HepG2 (cell line): ENCODE data around the gene TEAD3. TPM values are rescaled to one million over a fixed set of nuclear protein-coding genes. Genes with fewer than 3 reads are reported as not detected.

Experiments used
- FOXA1 ChIP-seq, 2 experiments: fragments of 450-650 bp in 1 of 2; sonication (generic) in 1 of 2; formaldehyde crosslinking in 1 of 2; IDR thresholded peaks; 2 replicates each; pipeline versions ENCODE4 v1.4.0 to v1.6.1; 2016 to 2020; ENCODE audit warnings: missing genetic modification reagents in 1 of 2
- FUBP1 ChIP-seq: sonication (generic); formaldehyde crosslinking; IDR thresholded peaks from 2 replicates; pipeline ENCODE4 v1.5.1; 2020; ENCODE audit warnings: missing genetic modification reagents, mild to moderate bottlenecking, borderline replicate concordance
- GATAD1 ChIP-seq: IDR thresholded peaks from 2 replicates; pipeline ENCODE4 v1.6.1; 2016; ENCODE audit warnings: missing genetic modification reagents, missing compliant biosample characterization
- GMEB2 ChIP-seq: IDR thresholded peaks from 2 replicates; pipeline ENCODE4 v1.6.1; 2016; ENCODE audit warnings: missing biosample characterization, missing genetic modification reagents, low read depth
- NCOA2 ChIP-seq: sonication (generic); formaldehyde crosslinking; IDR thresholded peaks from 2 replicates; pipeline ENCODE4 v1.8.0; 2022; ENCODE audit warnings: inconsistent platforms
- NFKBIZ ChIP-seq: IDR thresholded peaks from 2 replicates; pipeline ENCODE4 v1.6.1; 2018; ENCODE audit warnings: missing genetic modification reagents, missing compliant biosample characterization
- NR2F1 ChIP-seq, 2 experiments: fragments of 450-650 bp in 1 of 2; formaldehyde crosslinking in 1 of 2; IDR thresholded peaks; 2 replicates each; pipeline versions ENCODE4 v1.5.0 to v1.6.1; 2016 to 2020; ENCODE audit warnings: mild to moderate bottlenecking in 1 of 2, missing compliant biosample characterization in 1 of 2, missing genetic modification reagents in 1 of 2, moderate library complexity in 1 of 2
- POLR2AphosphoS2 ChIP-seq: IDR thresholded peaks from 2 replicates; pipeline ENCODE4 v1.6.1; 2011; ENCODE audit warnings: low read depth, low read length, improper control_type of control experiment
- RCOR2 ChIP-seq: IDR thresholded peaks from 2 replicates; pipeline ENCODE4 v1.6.1; 2016; ENCODE audit warnings: missing biosample characterization, missing genetic modification reagents
- SNAPC2 ChIP-seq: sonication (generic); formaldehyde crosslinking; IDR thresholded peaks from 2 replicates; pipeline ENCODE4 v1.8.1; 2022; ENCODE audit warnings: mild to moderate bottlenecking, missing genetic modification reagents
- SP140L ChIP-seq: sonication (generic); formaldehyde crosslinking; IDR thresholded peaks from 2 replicates; pipeline ENCODE4 v1.4.0; 2020; ENCODE audit warnings: missing genetic modification reagents, borderline replicate concordance
- STAG1 ChIP-seq: sonication (generic); formaldehyde crosslinking; IDR thresholded peaks from 2 replicates; pipeline ENCODE4 v1.4.0; 2020; ENCODE audit warnings: missing genetic modification reagents
- THAP11 ChIP-seq: IDR thresholded peaks from 2 replicates; pipeline ENCODE4 v1.6.1; 2016; ENCODE audit warnings: missing biosample characterization, missing genetic modification reagents
- TP53 ChIP-seq: sonication (generic); formaldehyde crosslinking; conservative IDR thresholded peaks from 2 replicates; pipeline ENCODE4 v1.4.0; 2020; ENCODE audit warnings: missing genetic modification reagents
- ZBTB7B ChIP-seq: sonication (generic); formaldehyde crosslinking; IDR thresholded peaks from 2 replicates; pipeline ENCODE4 v1.4.0; 2020; ENCODE audit warnings: missing genetic modification reagents
- ZNF460 ChIP-seq: sonication (generic); formaldehyde crosslinking; IDR thresholded peaks from 2 replicates; pipeline ENCODE4 v1.5.1; 2020; ENCODE audit warnings: missing genetic modification reagents, mild to moderate bottlenecking, borderline replicate concordance
- ZNF792 ChIP-seq: IDR thresholded peaks from 2 replicates; pipeline ENCODE4 v1.6.1; 2016
- ZSCAN20 ChIP-seq: sonication (generic); formaldehyde crosslinking; IDR thresholded peaks from 2 replicates; pipeline ENCODE4 v1.4.0; 2020; ENCODE audit warnings: missing genetic modification reagents, mild to moderate bottlenecking, borderline replicate concordance
- polyA plus RNA-seq, 8 experiments: library from polyadenylated mRNA; depleted of rRNA in 3 of 8; stranded (reverse) in 7 of 8; unstranded in 1 of 8; fragments of >200 nt; fragmentation: Illumina TruSeq in 4 of 8; extraction: Trizol in 4 of 8; gene quantifications; 2 replicates each; pipeline versions ENCODE4 v1.2.1 to v1.2.3, GENCODE V29; 2011 to 2016; ENCODE audit warnings: low read depth in 4 of 8, missing spikeins in 1 of 8, mixed read lengths in 1 of 8; ENCODE audit not compliant: insufficient read depth in 1 of 8
- total RNA-seq, 5 experiments: library from RNA; depleted of rRNA; stranded (reverse); fragments of >200 nt; fragmentation: Illumina TruSeq; extraction: Trizol; gene quantifications; 2 replicates each; pipeline ENCODE4 v1.2.3, GENCODE V29; 2016; ENCODE audit warnings: low read depth in 1 of 5
- TF ChIP-seq, protein P1 (sequence below): IDR thresholded peaks from 2 replicates; pipeline ENCODE4 v1.6.1; 2016; ENCODE audit warnings: low read depth, borderline replicate concordance
- TF ChIP-seq, protein P2 (sequence below): sonication (generic); formaldehyde crosslinking; IDR thresholded peaks from 2 replicates; pipeline ENCODE4 v1.8.1; 2023; ENCODE audit warnings: mild to moderate bottlenecking, moderate library complexity, missing genetic modification reagents
- TF ChIP-seq, protein P3 (sequence below): sonication (generic); formaldehyde crosslinking; IDR thresholded peaks from 2 replicates; pipeline ENCODE4 v1.4.0; 2020; ENCODE audit warnings: missing genetic modification reagents, borderline replicate concordance

The TEAD3 gene
- total and polyA plus RNA-seq, 2 of the 13 experiments (the other 11 are each of a cell fraction or from before 2014, with no cell fraction given) = 15.1 to 16.5 TPM

GRCh38 chr6:35473075-35473849 lies 23.6 kb downstream of the TEAD3 start (continued):
- TF ChIP-seq ZNF460 (CRISPR knock-in tag) (no peak; the same call in 1 of the 2 replicates), NR2F1 (CRISPR knock-in tag; IDR thresholded peaks at IDR 0.05) (0 out of 4 replicates have a peak, but pooled peaks of 1 of the 2 experiments have one; percentile 14), SP140L (no peak), THAP11 (CRISPR knock-in tag) (0 out of 2 replicates have a peak, but pooled peaks have one; percentile 9), GATAD1 (CRISPR knock-in tag) (no peak), SNAPC2 (no peak), RCOR2 (CRISPR knock-in tag) (no peak), POLR2AphosphoS2 (peak; percentile 82; the same call in 1 of the 2 replicates), ZBTB7B (CRISPR knock-in tag) (no peak), FOXA1 (IDR thresholded peaks at IDR 0.05) (no peak), FOXA1 (CRISPR knock-in tag; IDR thresholded peaks at IDR 0.05) (no peak), TP53 (CRISPR knock-in tag) (no peak), FUBP1 (CRISPR knock-in tag) (no peak), GMEB2 (CRISPR knock-in tag) (no peak), STAG1 (no peak), NCOA2 (CRISPR knock-in tag) (no peak), ZSCAN20 (CRISPR knock-in tag) (no peak), ZNF792 (0 out of 2 replicates have a peak, but pooled peaks have one; percentile 9), NFKBIZ (CRISPR knock-in tag) (no peak)
- TF ChIP-seq, protein P1, sequence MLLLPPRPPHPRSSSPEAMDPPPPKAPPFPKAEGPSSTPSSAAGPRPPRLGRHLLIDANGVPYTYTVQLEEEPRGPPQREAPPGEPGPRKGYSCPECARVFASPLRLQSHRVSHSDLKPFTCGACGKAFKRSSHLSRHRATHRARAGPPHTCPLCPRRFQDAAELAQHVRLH (CRISPR knock-in tag) = no peak
- TF ChIP-seq, protein P2, sequence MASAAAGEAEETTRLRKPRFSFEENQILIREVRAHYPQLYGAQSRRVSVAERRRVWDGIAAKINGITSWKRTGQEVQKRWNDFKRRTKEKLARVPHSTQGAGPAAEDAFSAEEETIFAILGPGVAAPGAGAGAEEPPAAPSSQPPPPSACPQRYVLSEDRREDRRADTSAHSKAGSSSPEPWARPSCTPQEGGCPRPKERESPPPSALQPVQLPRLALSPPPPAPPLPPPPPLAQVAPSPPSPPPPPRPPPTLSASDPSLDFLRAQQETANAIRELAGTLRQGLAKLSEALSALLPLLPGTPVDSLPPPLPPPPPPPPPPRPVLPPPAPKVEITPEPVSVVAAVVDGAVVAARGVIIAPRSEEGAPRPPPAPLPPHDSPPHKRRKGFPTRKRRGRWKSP = no peak
- TF ChIP-seq, protein P3, sequence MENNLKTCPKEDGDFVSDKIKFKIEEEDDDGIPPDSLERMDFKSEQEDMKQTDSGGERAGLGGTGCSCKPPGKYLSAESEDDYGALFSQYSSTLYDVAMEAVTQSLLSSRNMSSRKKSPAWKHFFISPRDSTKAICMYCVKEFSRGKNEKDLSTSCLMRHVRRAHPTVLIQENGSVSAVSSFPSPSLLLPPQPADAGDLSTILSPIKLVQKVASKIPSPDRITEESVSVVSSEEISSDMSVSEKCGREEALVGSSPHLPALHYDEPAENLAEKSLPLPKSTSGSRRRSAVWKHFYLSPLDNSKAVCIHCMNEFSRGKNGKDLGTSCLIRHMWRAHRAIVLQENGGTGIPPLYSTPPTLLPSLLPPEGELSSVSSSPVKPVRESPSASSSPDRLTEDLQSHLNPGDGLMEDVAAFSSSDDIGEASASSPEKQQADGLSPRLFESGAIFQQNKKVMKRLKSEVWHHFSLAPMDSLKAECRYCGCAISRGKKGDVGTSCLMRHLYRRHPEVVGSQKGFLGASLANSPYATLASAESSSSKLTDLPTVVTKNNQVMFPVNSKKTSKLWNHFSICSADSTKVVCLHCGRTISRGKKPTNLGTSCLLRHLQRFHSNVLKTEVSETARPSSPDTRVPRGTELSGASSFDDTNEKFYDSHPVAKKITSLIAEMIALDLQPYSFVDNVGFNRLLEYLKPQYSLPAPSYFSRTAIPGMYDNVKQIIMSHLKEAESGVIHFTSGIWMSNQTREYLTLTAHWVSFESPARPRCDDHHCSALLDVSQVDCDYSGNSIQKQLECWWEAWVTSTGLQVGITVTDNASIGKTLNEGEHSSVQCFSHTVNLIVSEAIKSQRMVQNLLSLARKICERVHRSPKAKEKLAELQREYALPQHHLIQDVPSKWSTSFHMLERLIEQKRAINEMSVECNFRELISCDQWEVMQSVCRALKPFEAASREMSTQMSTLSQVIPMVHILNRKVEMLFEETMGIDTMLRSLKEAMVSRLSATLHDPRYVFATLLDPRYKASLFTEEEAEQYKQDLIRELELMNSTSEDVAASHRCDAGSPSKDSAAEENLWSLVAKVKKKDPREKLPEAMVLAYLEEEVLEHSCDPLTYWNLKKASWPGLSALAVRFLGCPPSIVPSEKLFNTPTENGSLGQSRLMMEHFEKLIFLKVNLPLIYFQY (CRISPR knock-in tag) = no peak
